ENCODE results near the gene SORCS1. TPM values are rescaled to one million over a fixed set of nuclear protein-coding genes. Genes with fewer than 3 reads are reported as not detected.

Gene SORCS1
- total RNA-seq, 3 donors from 2014 or later, result 0.73 to 3.3 (median 2.9) TPM

GRCh38 chr10:107010531-107010930 lies 154.0 kb downstream of the SORCS1 start:
- Histone ChIP-seq H3K4me3 (no peak overlapping the region), H3K36me3 (no peaks in the 10 kb centered on the region), H3K9me3 (no peaks in the 10 kb centered on the region), H3K27ac (no peak overlapping the region), H3K27me3 (no peaks in the 10 kb centered on the region), H3K4me1 (no peaks in the 10 kb centered on the region)
- intact Hi-C loops (cut with DNase I; ENCODE audit: low total_unique reads), result no loop called here
- TF ChIP-seq, protein P1, sequence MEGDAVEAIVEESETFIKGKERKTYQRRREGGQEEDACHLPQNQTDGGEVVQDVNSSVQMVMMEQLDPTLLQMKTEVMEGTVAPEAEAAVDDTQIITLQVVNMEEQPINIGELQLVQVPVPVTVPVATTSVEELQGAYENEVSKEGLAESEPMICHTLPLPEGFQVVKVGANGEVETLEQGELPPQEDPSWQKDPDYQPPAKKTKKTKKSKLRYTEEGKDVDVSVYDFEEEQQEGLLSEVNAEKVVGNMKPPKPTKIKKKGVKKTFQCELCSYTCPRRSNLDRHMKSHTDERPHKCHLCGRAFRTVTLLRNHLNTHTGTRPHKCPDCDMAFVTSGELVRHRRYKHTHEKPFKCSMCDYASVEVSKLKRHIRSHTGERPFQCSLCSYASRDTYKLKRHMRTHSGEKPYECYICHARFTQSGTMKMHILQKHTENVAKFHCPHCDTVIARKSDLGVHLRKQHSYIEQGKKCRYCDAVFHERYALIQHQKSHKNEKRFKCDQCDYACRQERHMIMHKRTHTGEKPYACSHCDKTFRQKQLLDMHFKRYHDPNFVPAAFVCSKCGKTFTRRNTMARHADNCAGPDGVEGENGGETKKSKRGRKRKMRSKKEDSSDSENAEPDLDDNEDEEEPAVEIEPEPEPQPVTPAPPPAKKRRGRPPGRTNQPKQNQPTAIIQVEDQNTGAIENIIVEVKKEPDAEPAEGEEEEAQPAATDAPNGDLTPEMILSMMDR (IDR thresholded peaks at IDR 0.05), result no peak
- no peak for TF ChIP-seq POLR2A (IDR thresholded peaks at IDR 0.05)
- TF ChIP-seq POLR2AphosphoS5 (IDR thresholded peaks at IDR 0.05), result no peak
- no peak for DNase-seq (ENCODE audit: low spot score in 2 of 2)

DNA sequence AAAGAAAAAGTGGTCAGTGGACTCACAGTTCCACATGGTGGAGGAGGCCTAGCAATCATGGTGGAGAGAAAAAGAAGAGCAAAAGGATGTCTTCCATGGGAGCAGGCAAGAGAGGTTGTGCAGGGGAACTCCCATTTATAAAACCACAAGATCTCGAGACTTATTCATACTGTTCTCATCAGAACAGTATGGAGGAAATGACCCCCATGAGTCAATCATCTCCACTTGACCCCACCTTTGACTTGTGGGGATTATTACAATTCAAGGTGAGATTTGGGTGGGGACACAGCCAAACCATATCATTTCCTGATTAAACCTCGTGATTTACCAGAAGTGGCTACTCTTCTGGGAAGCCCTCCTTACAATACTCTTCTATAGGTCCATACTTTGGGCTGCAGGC lies 160.1 kb downstream of the SORCS1 start:
- no peak overlapping the region for H3K27ac ChIP-seq
- no peaks in the 10 kb centered on the region for H3K4me1 ChIP-seq
- no peak for DNase-seq (ENCODE audit: low spot score in 2 of 2)
- no peaks in the 10 kb centered on the region for H3K9me3 ChIP-seq
- no peak overlapping the region for H3K4me3 ChIP-seq
- H3K27me3 ChIP-seq, result no peaks in the 10 kb centered on the region
- TF ChIP-seq POLR2A (IDR thresholded peaks at IDR 0.05), result no peak
- TF ChIP-seq, protein P1 (IDR thresholded peaks at IDR 0.05), result no peak
- TF ChIP-seq POLR2AphosphoS5 (IDR thresholded peaks at IDR 0.05), result no peak
- intact Hi-C loops (cut with DNase I; ENCODE audit: low total_unique reads), result no loop called here
- no peaks in the 10 kb centered on the region for H3K36me3 ChIP-seq

- no peaks in the 10 kb centered on the region for H3K9me3 ChIP-seq
- no peaks in the 10 kb centered on the region for H3K36me3 ChIP-seq
- H3K4me3 ChIP-seq, result no peak overlapping the region
- TF ChIP-seq POLR2A (IDR thresholded peaks at IDR 0.05), result no peak
- no peak for TF ChIP-seq POLR2AphosphoS5 (IDR thresholded peaks at IDR 0.05)
- TF ChIP-seq, protein P1 (IDR thresholded peaks at IDR 0.05), result no peak
- no peaks in the 10 kb centered on the region for H3K4me1 ChIP-seq
- H3K27me3 ChIP-seq, result no peaks in the 10 kb centered on the region
- H3K27ac ChIP-seq, result no peak overlapping the region
- intact Hi-C loops (cut with DNase I; ENCODE audit: low total_unique reads), result no loop called here
- DNase-seq (ENCODE audit: low spot score in 2 of 2), result no peak
These were observed 162.4 kb downstream of the SORCS1 start for GRCh38 chr10:107002068-107002467.

DNA sequence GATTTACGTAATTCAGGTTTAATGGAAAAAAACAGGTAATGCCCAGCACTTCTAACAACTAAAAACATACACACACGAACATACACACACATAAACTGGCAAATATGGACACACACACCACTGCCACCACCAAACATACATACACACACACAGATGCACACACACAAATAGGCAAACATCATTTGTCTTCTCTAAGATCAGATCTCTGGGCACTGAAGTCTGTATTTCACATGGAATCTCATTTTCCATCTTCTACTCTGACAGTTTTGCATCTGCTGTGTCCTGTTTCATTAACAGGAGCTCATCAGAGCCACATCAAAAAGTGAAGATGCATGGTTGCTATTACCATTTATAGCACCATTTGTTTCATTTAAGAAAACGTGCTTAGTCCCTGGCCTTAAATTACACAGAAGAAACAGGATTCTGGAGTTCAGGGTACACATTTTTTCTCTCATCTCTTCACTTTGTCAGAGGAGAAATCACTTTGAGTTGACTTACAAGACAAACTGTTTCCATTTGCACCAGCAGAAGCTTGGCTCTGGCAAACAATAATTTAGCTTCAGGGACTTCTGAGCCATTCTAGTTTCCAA lies 165.3 kb downstream of the SORCS1 start:
- no peak for TF ChIP-seq POLR2AphosphoS5 (IDR thresholded peaks at IDR 0.05)
- TF ChIP-seq POLR2A (IDR thresholded peaks at IDR 0.05), result no peak
- TF ChIP-seq, protein P1 (IDR thresholded peaks at IDR 0.05), result no peak
- Histone ChIP-seq H3K4me1 (no peaks in the 10 kb centered on the region), H3K4me3 (no peak overlapping the region), H3K27ac (no peak overlapping the region), H3K36me3 (no peaks in the 10 kb centered on the region), H3K27me3 (no peaks in the 10 kb centered on the region), H3K9me3 (no peaks in the 10 kb centered on the region)
- no peak for DNase-seq (ENCODE audit: low spot score in 2 of 2)
- intact Hi-C loops (cut with DNase I; ENCODE audit: low total_unique reads), result no loop called here

DNA sequence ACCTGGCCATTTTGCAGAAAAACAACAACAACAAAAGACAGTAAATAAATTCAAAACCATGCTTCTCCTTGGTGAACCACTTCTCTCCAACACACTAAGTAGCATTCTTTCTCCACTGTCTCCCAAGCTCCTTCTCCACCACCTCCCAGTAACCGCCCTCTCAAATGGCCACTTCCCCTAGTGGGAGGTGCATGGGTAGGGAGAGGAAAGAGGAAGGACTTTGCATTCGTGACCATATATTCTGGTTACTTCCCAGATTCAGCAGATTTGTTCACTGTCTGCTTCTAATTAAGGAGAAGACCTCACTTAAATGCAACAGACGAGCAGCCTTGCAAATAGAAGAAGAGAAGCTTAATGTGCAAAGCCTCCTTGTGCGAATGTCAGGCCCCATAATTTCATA lies 166.8 kb downstream of the SORCS1 start:
- Histone ChIP-seq H3K9me3 (no peaks in the 10 kb centered on the region), H3K4me1 (no peaks in the 10 kb centered on the region), H3K27ac (no peak overlapping the region), H3K36me3 (no peaks in the 10 kb centered on the region), H3K27me3 (no peaks in the 10 kb centered on the region), H3K4me3 (no peak overlapping the region)
- intact Hi-C loops (cut with DNase I; ENCODE audit: low total_unique reads), result no loop called here
- TF ChIP-seq POLR2A (IDR thresholded peaks at IDR 0.05) (no peak), POLR2AphosphoS5 (IDR thresholded peaks at IDR 0.05) (no peak)
- TF ChIP-seq, protein P1 (IDR thresholded peaks at IDR 0.05), result no peak
- DNase-seq (ENCODE audit: low spot score in 2 of 2), result no peak
